HFFc6 (cell line): ENCODE data around the gene KCNJ16. TPM values are rescaled to one million over a fixed set of nuclear protein-coding genes. Genes with fewer than 3 reads are reported as not detected.

Experiments used
- DNase-seq: peaks from one replicate; pipeline ENCODE4 v3.0.0-alpha.2; 2018
- H3K27ac Mint-ChIP-seq: 2 replicates; pipeline ENCODE4 v1.8.0; 2020; ENCODE audit warnings: mild to moderate bottlenecking, mixed read lengths
- H3K27me3 Mint-ChIP-seq: 2 replicates; pipeline ENCODE4 v1.8.0; 2021; ENCODE audit warnings: mild to moderate bottlenecking, moderate library complexity, mixed read lengths; ENCODE audit not compliant: insufficient read depth
- H3K36me3 Mint-ChIP-seq: 2 replicates; pipeline ENCODE4 v1.8.0; 2021; ENCODE audit warnings: low read depth, mixed read lengths
- H3K4me1 Mint-ChIP-seq: 2 replicates; pipeline ENCODE4 v1.8.0; 2020; ENCODE audit warnings: low read depth, mixed read lengths
- H3K4me3 Mint-ChIP-seq: 2 replicates; pipeline ENCODE4 v1.8.0; 2020; ENCODE audit warnings: mild to moderate bottlenecking, moderate library complexity, mixed read lengths
- H3K9me3 Mint-ChIP-seq: 2 replicates; pipeline ENCODE4 v1.8.0; 2020; ENCODE audit warnings: mild to moderate bottlenecking, mixed read lengths
- total RNA-seq, 6 experiments: library from RNA; stranded (reverse); fragmentation: NEBNext Ultra II Directional; extraction: Animal tissue kit (Norgen Biotek cat#: 25700); gene quantifications; 2 replicates in 1 of 6; 3 replicates in 5 of 6; pipeline ENCODE4 v1.2.3, GENCODE V29; 2021
- TF ChIP-seq, protein P1 (sequence below): fragments of 200-600 bp; sonication (generic); IDR thresholded peaks from 2 replicates; pipeline ENCODE4 v1.5.0; 2021; ENCODE audit warnings: antibody characterized with exemption, mild to moderate bottlenecking

KCNJ16 gene
- total RNA-seq, 6 experiments from 2014 or later = not detected

DNA sequence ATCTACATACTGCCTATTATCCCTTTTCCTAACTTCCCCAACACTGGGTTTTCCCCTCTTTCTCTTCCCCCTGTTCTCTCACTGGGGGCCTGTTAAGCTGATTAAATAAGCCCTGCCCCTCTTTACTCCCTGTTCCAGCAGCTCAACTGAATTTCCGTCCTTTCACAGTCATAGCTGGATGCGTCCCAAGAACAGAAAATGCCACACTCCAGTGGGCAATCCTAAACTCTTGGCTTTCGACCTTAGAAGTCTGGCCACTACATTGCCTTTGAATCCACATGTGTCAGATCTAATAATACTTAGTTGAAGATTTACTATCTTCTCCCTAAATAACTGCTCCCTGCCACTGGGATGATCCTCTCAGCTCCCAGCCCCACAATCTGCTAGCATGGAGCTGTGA lies 34.5 kb downstream of the KCNJ16 start:
- H3K4me3 Mint-ChIP-seq = no peak overlapping the region
- no peaks in the 10 kb centered on the region for H3K9me3 Mint-ChIP-seq
- H3K36me3 Mint-ChIP-seq = no peaks in the 10 kb centered on the region
- H3K27ac Mint-ChIP-seq = no peak overlapping the region
- TF ChIP-seq, protein P1, sequence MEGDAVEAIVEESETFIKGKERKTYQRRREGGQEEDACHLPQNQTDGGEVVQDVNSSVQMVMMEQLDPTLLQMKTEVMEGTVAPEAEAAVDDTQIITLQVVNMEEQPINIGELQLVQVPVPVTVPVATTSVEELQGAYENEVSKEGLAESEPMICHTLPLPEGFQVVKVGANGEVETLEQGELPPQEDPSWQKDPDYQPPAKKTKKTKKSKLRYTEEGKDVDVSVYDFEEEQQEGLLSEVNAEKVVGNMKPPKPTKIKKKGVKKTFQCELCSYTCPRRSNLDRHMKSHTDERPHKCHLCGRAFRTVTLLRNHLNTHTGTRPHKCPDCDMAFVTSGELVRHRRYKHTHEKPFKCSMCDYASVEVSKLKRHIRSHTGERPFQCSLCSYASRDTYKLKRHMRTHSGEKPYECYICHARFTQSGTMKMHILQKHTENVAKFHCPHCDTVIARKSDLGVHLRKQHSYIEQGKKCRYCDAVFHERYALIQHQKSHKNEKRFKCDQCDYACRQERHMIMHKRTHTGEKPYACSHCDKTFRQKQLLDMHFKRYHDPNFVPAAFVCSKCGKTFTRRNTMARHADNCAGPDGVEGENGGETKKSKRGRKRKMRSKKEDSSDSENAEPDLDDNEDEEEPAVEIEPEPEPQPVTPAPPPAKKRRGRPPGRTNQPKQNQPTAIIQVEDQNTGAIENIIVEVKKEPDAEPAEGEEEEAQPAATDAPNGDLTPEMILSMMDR = no peak
- DNase-seq = no peak
- H3K4me1 Mint-ChIP-seq = peaks cover 29% of the 10 kb centered on the region
- peaks cover 10% of the 10 kb centered on the region for H3K27me3 Mint-ChIP-seq

DNA sequence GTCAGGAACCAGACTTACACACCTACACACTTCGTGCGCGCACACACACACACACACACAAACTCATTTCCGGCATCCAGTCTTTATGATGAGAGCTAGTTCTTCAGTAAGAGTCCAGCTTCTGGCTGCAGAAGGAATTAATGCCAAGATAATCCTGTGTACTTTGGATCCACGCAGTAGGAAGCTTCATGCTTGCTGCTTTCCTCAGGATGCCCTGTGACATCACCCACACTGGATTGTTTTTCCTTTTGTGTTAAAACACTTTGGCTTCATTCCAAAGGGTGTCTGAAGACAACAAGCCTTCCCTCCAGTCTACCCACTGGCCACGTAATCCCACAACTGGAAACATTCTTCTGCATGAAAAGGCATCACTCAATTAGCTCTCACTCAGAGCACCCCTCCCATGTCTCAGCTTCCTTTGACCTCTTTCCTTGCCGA lies 35.4 kb downstream of the KCNJ16 start:
- Mint-ChIP-seq H3K9me3 (no peaks in the 10 kb centered on the region), H3K27ac (no peak overlapping the region), H3K4me3 (no peak overlapping the region), H3K27me3 (peaks cover 10% of the 10 kb centered on the region), H3K36me3 (no peaks in the 10 kb centered on the region), H3K4me1 (peaks cover 22% of the 10 kb centered on the region)
- no peak for DNase-seq
- TF ChIP-seq, protein P1 = no peak

DNA sequence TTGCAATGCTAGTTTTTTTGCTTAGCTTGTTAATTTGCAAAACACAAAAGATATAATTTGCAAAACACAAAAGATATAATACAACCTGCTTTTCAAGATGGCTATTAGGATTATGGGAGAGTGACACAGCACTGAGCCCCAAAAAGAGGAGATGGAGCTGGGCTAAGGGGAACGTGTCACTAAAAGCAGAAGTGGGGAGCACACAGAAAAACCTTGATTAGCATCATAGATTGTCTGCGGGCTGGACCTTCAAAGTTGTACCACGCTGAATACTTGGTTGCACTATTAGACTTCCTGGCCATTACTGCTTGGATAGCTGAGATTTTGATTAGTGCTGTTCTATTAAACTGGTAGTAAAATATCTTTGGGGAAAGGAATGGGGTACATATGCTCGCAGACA lies 36.2 kb downstream of the KCNJ16 start:
- no peak overlapping the region for H3K4me3 Mint-ChIP-seq
- no peaks in the 10 kb centered on the region for H3K36me3 Mint-ChIP-seq
- DNase-seq = no peak
- TF ChIP-seq, protein P1 = no peak
- H3K4me1 Mint-ChIP-seq = peaks cover 22% of the 10 kb centered on the region
- peaks cover 10% of the 10 kb centered on the region for H3K27me3 Mint-ChIP-seq
- H3K27ac Mint-ChIP-seq = no peak overlapping the region
- H3K9me3 Mint-ChIP-seq = no peaks in the 10 kb centered on the region

DNA sequence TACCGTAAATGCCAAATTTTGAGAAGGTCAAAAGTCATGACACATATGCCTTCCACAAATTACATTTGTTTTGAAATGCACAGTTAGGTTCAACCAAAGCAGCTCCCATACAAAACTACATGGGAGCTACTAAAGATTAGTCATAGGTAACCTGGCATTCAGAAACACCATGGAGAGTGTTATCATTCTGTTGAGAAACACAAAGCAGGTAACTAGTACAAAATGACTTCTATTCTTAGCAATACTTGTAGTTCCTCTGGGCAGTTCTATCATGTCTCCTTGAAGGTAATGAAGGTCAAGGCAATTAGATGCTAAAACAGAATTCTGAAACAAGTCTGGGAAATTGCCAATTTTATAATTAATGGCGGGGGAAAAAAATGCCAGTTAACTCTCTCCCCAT lies 39.4 kb downstream of the KCNJ16 start:
- H3K36me3 Mint-ChIP-seq = no peaks in the 10 kb centered on the region
- H3K27me3 Mint-ChIP-seq = peaks cover 7% of the 10 kb centered on the region
- no peaks in the 10 kb centered on the region for H3K9me3 Mint-ChIP-seq
- TF ChIP-seq, protein P1 = no peak
- DNase-seq = no peak
- H3K4me1 Mint-ChIP-seq = peaks cover 9% of the 10 kb centered on the region; the same call in 1 of the 2 replicates
- H3K27ac Mint-ChIP-seq = no peak overlapping the region
- no peak overlapping the region for H3K4me3 Mint-ChIP-seq

DNA sequence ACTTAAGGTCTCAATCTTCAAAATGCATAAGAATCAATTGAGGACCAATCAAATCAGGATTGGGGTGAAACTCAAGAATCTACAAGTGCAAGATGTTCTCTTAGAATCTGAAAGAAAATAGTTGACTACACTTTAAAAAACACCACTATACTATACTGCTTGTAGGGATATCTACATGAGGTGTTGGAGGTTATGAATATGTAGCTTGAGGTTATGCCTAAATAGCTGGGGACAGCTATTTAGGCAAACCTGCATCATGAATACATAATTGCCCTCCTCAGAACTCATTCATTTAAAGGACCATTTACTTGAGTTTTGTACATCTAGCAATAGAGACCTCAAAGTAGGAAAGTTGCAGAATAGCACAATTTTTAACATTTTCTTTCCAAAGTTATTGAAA lies 40.1 kb downstream of the KCNJ16 start:
- Mint-ChIP-seq H3K4me3 (no peak overlapping the region), H3K36me3 (no peaks in the 10 kb centered on the region), H3K27ac (no peak overlapping the region), H3K4me1 (peaks cover 13% of the 10 kb centered on the region; the same call in 1 of the 2 replicates), H3K27me3 (peaks cover 7% of the 10 kb centered on the region), H3K9me3 (no peaks in the 10 kb centered on the region)
- TF ChIP-seq, protein P1 = no peak
- no peak for DNase-seq

DNA sequence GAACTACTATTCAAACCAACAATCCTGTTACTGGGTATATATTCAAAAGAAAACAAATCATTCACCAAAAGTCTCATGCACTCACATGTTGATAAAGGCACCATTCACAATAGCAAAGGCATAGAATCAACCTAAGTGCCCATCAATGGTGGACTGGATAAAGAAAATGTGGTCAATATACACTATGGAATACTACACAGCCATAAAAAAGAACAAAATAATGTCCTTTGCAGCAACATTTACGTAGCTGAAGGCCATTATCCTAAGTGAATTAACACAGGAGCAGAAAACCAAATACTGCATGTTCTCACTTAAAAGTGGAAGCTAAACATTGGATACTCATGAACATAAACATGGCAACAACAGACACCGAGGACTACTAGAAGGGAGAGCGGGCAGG lies 41.9 kb downstream of the KCNJ16 start:
- Mint-ChIP-seq H3K4me3 (no peak overlapping the region), H3K27ac (no peak overlapping the region), H3K27me3 (peaks cover 3% of the 10 kb centered on the region; the same call in 1 of the 2 replicates), H3K4me1 (peaks cover 10% of the 10 kb centered on the region; the same call in 1 of the 2 replicates), H3K9me3 (no peaks in the 10 kb centered on the region), H3K36me3 (no peaks in the 10 kb centered on the region)
- DNase-seq = no peak
- TF ChIP-seq, protein P1 = no peak
